GM23338 (cell line): ENCODE data around the gene RHO.

Experiments used
- CTCF ChIP-seq, 2 experiments: fragments of 200-600 bp in 1 of 2; sonication (generic) in 1 of 2; conservative IDR thresholded peaks; 2 replicates each; pipeline versions ENCODE4 v1.5.1 to v1.6.1; 2016 to 2017; ENCODE audit warnings: antibody characterized with exemption in 2 of 2, low read depth in 2 of 2, mild to moderate bottlenecking in 2 of 2, moderate library complexity in 1 of 2
- JUNB ChIP-seq: IDR thresholded peaks from one replicate; pipeline ENCODE4 v1.6.1; 2016; ENCODE audit warnings: antibody characterized with exemption; ENCODE audit not compliant: unreplicated experiment
- POLR2AphosphoS5 ChIP-seq: IDR thresholded peaks from 2 replicates; pipeline ENCODE4 v1.6.1; 2016; ENCODE audit warnings: antibody characterized with exemption, low read depth
- REST ChIP-seq: IDR thresholded peaks from one replicate; pipeline ENCODE4 v1.6.1; 2018; ENCODE audit warnings: antibody characterized with exemption; ENCODE audit not compliant: unreplicated experiment
- STAT1 ChIP-seq: IDR thresholded peaks from one replicate; pipeline ENCODE4 v1.6.1; 2016; ENCODE audit warnings: antibody characterized with exemption; ENCODE audit not compliant: unreplicated experiment

DNA sequence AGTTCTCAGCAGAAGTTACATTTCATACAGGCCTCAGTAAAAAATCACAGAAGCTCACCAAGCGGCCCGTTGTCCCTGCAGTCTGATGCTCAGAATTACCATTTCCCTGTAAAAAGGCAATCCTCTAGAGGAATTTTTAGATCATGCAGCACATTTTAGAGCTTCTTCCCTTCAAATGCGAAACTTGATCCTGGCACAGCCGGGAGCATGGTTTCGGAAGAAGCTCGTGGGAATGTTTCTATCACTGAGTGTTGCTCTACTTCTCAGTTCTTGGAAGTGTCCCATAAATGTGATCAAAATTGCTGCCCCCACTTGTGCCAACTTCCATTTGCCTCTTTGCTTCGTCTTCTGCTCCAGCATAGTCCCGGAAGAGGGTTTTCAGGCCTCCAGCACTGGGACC, 10.8 kb downstream of the RHO start:
- TF ChIP-seq CTCF (conservative IDR thresholded peaks at IDR 0.05; ENCODE audit: low read depth in 2 of 2) = no peak
- no peak for TF ChIP-seq JUNB
- no peak for TF ChIP-seq REST
- no peak for TF ChIP-seq STAT1
- TF ChIP-seq POLR2AphosphoS5 = no peak
